HG03354 (cell line): ENCODE results near the gene CSK.

Experiments
- ATAC-seq: cut with Tn5 transposase; IDR thresholded peaks from one replicate; pipeline ENCODE4 v1.9.1; 2021; ENCODE audit warnings: mild to moderate bottlenecking; ENCODE audit not compliant: unreplicated experiment, poor library complexity, severe bottlenecking

The CSK gene

GRCh38 chr15:74769463-74770025 is 12.3 kb upstream of the CSK start:
- ATAC-seq = no peak

DNA sequence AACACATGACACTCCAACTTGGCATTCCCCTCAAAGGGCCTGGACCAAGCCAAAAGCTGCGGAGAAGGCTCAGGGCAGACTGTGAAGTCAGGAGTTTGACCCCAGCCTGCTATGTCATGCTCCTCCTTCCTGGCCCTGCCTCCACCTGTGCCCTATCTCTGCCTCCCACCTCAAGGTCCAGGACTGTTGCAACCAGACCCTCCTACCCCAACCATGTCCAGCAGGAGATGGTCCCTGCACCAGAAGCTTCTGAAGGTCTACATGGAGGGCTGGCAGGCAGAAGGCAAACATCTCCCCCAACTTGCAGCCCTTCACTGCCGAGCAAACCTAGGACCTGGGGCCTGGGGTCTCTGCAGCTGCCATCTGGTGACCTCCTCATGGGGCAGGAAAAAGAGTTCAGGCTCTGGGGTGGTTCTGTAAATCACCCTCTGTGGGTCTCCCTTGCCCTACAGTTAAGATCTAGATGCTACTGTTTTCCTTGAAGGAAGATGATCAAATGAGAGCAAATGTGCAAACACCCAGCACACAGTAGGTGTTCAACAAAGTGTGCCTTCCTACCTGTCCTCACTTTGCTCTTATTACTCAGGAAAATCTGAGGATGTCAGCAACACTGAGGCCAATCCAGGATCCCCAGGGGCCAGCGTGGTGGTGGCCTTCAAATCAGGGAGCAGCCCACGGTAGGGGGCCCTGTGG is 11.5 kb upstream of the CSK start:
- no peak for ATAC-seq

DNA sequence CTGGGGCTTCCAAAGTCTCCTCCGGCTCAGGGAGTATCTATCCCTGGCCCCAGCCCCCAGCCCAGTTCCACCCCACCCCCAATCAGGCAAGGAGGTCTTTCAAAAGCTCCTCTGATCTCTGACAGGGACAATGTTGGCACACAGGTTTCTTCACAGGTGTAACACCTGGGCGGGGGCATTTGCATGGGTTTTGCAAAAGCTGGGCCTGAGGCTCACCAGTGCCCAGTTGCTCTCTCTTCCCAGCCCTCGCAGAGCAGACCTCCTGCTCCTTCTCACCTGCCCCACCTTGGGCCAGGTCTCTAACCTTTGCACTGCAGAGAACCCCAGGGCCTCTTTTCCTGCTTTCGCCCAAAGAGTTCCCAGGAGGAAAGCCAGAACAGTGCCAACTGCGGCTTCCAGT is 8.6 kb upstream of the CSK start:
- ATAC-seq = no peak

- no peak for ATAC-seq
Measured at GRCh38 chr15:74773731-74774252, 8.1 kb upstream of the CSK start.

GRCh38 chr15:74775132-74775562 is 6.7 kb upstream of the CSK start:
- ATAC-seq = no peak

DNA sequence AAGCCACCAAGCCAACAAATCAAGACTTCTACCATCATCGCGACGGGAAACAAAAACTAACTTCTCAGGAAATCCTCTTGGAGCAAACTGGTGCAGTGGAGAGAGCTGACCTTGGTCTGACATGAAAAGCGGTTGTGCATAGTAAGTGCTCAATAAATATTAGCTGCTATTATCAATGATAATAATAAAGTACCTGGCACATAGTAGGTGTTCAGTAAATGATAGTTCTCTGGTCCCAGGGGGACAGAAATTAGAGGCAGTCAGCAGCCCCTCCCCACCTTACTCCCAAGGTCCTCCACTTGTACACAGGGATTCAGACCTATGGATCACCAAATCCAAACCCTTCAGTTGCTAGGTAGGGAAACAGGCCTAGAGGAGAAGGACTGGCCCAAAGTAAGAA is 6.0 kb upstream of the CSK start:
- no peak for ATAC-seq

DNA sequence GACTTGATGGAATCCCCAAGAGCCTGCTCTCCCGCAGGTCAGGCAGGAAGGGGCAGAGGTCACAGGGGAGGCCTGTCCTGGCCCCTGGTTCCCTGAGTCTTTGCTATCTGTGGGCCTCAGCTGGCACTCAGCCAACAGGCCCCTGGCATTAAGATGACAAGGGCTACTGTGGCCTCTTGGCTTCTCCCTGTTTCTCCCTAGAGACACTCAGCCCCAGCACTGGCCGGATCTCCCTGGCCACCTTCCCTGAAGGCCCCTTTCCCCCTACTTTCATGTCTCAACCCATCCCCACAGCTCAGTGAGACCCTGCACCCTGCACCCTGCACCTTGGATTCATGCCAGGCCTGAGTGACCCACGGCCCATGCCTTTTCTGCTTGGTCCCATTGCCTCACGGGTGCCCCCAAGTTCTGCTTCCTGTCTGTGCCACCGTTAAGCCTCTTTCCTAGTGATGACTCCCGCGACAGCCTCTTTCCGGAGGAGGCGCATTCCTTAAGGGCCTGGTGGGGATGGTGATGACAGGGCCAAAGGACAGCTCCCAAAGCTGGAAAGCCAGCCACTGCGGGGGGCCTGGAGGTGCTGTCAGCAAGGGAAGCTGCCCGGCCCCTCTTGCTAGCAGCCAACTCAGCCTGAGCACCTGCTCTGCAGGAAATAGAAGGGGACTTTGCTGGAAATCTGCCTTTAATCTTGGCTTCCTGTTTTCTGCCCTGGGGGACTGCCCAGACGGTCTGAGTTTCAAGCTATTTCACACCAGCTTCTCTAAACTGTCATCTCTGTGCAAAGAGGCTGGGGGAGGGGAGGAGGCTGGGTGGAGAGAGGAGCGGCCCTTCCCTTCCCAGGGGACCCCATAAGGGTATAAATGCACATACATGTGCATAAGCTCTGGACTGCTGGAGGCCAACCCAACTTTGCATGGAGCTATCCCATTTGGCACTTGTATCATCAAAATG is 4.8 kb upstream of the CSK start:
- peak; percentile 49 for ATAC-seq

DNA sequence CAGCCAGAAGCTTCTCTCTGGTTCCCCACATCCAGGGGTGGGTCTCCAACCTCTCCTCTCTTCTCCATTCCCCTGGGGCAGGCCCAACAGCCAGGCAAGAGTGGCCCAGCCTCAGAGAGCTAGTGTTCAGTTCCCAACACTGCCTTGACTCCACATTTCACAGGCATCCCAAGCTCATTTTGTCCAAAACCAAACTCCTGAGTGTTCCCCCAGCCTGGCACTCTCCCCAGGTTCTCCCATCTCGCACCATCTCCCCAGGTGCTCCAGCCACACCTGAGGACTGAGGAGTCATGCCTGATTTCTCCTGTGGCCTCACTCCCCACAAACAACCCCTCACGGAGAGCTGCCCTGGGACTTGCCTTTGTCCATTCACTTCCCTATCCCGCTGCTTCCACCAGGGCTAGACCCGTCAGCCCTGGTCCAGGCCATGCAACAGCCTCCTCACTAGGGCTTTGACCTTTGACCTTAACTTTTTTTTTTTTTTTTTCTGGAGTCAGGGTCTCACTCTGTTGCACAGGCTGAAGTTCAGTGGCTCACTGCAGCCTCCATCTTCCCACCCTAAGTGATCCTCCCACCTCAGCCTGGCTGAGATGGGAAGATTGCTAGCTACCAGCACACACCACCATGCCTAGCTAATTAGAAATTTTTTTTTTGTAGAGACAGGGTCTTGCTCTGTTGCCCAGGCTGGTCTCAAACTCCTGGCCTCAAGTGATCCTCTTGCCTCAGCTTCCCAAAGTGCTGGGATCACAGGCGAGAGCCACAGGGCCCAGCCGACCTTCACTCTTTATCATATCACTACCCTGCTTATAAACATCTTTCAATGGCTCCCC is 3.9 kb upstream of the CSK start:
- peak; percentile 6 for ATAC-seq

DNA sequence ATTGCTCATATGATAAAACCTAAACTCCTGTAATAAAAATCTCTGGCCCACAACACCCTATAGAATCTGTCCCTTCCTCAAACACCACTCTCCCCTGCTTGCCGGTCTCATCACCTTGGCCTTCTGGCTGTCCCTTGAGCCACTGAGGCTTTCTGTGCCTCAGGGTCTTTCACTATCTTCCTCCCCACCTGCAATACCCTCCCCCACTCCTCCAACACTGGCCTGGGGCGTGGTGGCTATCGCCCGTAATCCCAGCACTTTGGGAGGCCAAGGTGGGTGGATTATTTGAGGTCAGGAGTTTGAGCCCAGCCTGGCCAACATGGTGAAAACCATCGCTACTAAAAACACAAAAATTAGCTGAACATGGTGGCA is 3.3 kb upstream of the CSK start:
- no peak for ATAC-seq

GRCh38 chr15:74779162-74779648 is 2.7 kb upstream of the CSK start:
- no peak for ATAC-seq

DNA sequence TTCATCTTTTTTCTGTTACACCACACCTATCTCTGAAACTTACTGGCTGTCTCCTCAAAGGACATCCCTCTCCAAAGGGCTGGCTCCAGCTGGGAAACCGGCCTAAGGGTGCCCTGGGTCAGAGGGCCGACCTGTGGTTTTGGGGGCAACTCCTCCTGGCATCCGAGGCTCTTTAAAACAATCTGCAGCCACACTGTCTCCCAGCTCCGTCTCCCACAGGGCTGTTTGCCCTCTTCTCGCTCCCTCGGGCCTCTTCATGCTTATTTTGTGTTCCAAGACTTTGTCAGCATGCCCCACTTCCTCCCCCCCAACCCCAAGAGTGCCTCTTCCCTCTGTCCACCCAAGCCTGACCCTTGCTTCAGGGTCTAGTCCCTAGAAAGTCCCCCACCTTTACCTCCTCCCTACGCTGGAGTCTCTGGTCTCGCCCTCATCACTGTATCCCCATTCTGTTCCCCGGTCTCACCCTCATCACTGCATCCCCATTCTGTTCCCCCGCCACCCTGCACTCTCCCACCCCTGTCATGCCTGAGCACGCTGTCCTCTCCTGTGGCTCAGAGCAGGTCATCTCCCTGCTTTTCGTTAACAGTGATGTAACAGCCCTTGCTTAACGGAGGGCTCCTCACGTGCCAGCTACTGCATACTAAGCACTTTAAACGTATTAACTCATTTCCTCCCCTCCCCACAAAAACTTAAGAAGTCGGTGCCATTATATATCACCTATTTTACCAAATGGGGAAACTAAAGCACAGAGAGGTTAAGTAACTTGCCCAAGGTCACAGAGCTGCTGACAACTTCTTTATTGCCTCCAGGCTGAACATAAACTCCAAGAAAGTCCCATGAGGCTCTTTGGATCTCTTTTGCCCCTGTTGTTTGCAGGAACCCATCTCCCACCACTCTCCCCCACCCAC is 1.1 kb upstream of the CSK start:
- no peak for ATAC-seq

DNA sequence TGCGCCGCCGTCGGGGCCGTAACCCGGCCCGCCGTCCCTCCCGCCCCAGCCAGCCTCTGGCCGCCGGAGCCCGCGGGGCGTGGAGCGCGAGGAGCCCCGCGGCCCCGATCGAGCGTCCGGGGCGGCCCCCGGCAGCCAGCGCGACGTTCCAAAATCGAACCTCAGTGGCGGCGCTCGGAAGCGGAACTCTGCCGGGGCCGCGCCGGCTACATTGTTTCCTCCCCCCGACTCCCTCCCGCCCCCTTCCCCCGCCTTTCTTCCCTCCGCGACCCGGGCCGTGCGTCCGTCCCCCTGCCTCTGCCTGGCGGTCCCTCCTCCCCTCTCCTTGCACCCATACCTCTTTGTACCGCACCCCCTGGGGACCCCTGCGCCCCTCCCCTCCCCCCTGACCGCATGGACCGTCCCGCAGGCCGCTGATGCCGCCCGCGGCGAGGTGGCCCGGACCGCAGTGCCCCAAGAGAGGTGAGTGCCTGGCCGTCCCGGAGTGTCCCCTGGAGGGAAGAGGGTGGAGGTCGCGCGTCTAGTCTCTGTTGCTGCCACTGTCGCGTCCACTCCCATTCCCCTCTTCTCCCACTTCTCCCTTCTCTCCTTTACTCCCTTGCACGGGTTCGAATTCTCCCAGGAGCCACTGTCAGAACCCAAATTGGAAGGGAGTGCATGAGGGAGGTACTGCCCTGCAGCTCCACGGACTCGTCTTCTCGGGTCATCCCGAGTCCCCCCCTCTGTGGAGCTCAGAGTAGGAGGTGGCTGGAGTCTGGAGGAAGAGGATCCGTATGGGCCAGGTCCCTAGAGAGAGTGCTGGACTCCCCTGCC is 585 bp downstream of the CSK start:
- ATAC-seq = peak; percentile 15

DNA sequence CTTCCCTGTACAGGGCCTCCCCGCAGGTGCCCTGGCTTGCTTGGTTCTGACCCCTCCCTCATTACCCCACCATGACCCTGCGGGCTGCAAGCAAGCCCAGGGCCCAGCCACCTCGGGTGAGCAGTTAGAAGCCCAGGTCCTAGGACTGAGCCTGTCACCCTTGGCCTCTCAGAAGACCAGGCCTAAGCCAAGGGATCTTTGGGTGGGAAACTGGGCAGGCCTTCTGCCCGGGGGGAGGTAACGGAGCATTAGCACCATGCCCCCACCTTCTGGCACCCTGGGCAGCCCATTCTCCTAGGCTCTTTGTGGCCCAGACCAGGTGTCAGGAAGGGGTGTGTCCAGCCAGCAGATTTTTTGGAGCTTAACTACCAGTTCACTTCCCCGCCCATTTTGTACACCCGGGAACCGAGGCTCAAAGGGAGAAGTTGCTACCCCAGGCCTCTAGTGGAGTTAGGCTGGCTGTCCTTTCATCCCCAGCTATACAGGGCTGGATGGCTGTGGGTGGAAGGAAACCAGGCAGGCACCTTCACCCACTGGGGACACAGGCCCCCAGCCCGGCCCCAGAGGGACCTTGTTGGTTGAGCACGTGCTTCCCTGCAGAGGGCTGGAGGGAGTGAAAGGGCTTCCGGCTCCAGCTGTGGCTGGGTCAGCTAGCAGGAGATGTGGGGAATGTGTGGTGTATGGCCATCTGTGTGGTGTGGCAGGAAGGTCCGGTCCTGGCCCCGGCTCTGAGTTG is 1.4 kb downstream of the CSK start:
- ATAC-seq = no peak

GRCh38 chr15:74783808-74784175 is 1.9 kb downstream of the CSK start:
- ATAC-seq = no peak

- no peak for ATAC-seq
Measured at GRCh38 chr15:74784426-74785193, 2.7 kb downstream of the CSK start.

DNA sequence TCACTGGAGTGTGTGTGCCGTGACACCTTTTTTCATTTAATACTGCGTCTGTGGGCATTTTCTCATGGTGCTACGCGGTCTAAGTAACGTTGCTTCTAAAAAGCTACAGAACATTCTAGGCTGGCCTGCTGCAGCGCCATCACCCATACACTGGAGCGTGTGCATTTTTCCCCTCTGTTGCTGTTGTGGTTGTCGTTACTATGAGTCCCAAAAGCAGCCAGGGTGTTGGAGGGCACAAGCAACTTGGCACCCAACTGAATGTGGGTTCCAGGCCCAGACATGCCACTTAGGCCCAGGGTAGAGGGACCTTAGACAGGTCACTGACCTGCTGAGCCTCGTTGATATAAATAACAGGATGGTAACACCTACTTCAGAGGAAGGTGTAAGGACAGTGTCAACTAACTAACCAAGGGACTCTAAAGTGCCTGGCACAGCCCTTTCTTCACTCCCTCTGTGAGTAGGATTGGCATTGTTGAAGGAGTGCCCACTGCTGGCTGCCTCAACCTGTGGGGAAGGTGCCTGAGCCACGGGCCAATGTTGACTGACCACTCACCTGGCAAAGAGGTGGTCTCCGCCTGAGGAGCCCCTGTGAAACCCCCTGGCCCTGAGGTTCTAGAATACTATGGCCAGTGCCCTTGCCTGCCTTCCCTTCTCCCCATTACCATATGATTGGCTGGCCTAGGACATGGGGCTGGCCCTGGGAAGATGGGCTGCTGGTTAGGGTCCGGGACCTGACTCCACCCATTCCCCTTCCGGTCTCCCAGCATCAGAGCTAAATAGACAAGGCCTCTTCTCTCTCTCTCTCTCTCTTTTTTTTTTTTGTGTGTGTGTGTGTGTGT is 3.5 kb downstream of the CSK start:
- no peak for ATAC-seq
